ENCODE measurements around the gene AMMECR1.
"Not testable (repeated sequence)": the region's sequence is repeated elsewhere in the genome, so short reads cannot be mapped to it uniquely, and the experiment has no call there.

AMMECR1 gene

DNA sequence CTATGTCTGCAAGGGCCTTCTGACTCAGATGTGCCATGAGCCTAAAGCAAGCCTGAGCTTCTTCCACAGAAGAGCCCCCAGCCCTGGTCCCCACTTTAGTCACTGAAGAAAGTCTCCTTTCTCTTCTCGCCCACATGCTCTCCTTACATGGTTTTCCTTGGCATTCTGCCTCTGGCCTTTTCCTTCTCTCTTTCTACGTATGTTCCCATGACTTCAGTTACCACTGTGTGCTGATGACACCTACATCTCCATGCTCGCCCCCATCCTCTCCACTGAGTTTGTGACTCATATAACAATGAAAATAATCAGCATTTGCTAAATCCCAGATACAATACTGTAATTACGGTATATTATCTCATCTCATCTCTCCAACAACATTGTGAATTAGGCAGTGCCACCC lies 149.3 kb downstream of the AMMECR1 start:
- DNase-seq (ENCODE audit: low spot score), result no peak

DNA sequence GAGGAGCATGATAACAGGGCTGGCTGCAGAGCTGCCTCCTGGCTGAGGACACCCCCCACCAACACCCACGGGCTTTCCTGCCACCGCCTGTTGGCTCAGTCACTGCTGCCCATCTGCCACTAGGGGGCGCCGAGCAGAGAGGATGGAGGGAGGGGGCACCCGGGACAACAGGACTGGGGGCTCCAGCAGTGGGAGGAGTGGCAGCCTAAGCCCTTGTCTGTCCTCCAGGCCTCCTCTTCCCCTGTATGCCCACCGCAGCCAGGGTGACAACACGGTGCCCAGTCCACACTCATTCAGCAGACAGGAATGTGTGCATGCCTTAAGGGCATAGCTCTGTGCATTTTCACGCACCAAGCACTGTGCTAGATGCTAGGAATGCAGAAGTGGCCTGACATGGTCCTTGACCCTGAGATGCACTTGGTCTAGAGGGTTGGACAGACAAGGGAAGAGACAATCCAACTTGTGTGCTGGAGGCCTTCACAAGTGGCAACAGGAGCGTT lies 149.9 kb downstream of the AMMECR1 start:
- DNase-seq (ENCODE audit: low spot score), result no peak

DNA sequence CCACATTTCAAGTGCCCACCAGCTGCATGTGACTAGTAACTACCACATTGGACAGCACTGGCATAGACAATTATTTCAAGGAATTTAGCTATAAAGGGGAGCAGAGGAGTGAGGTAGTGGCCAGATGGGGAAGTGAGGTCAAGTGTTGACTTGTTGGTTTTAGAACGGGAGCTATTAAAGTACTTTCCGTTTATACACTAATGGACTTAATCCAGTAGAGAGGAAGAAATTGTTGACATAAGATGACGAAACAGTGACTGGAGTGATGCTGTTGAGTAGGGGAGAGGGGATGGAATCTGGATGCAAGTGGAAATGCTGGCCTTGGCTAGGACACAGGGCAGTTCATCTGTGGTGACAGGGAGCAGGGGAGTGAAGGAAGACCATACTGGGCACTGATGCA lies 154.4 kb downstream of the AMMECR1 start:
- no peak for DNase-seq (ENCODE audit: low spot score)

GRCh38 chrX:110162867-110163266 lies 155.0 kb downstream of the AMMECR1 start:
- DNase-seq (ENCODE audit: low spot score), result no peak

DNA sequence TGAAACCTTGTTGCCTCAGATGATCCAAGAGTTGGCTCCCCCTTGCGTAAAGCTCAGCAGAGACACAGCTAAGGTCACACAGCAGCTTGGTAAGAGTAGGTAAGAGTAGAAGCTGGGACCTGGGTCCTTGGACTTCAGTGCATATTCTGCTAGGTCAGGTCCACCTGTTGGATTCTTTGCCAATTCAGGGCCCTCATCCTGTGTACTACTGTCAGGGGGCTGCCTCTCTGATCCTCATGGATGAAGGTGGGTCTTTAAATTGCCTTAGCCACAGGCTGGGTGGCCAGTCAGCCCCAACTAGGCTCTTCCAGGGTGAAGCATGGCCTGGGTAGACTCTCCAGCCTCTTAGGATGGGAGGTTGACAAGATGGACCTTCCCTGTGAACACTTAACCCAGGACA lies 155.8 kb downstream of the AMMECR1 start:
- DNase-seq (ENCODE audit: low spot score), result no peak

DNA sequence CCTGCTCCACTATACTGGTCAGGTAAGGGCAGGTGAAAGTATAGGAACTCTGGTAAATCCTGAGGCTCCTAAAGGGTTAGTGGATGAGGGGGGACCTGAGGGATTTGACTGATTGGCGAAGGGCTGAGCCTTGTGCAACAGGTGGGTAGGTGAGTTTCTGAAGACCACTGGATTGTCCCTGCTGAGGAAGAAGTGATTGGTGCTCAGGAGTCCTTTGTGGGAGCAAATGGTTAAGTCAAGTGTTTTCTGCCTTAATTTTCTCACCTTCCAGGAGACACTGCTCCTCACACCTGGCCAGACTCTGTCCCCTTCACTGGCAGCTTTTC lies 156.6 kb downstream of the AMMECR1 start:
- DNase-seq (ENCODE audit: low spot score), result no peak

GRCh38 chrX:110159865-110160264 lies 158.0 kb downstream of the AMMECR1 start:
- DNase-seq (ENCODE audit: low spot score), result no peak

DNA sequence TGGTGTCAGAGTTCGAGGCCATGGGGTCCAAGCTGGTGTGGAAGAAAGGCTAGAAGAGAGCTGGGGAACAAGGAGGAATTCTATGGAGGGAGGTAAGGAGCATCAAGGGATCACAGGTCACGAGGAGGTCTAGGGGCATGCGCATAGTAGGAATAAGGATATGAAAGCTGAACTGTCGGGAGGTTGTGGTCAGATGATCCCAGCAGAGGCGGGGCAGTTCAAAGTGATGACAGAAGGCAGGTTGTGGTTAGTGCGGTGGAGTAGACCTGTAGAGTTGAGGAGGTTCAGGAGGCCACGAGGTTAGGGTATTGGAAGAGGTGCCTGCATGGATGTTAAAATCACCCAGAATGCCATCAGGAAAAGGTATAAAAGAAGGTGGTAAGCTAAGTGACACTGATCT lies 158.7 kb downstream of the AMMECR1 start:
- no peak for DNase-seq (ENCODE audit: low spot score)

- no peak for DNase-seq (ENCODE audit: low spot score)
Observed at GRCh38 chrX:110157444-110157843, 160.4 kb downstream of the AMMECR1 start.

DNA sequence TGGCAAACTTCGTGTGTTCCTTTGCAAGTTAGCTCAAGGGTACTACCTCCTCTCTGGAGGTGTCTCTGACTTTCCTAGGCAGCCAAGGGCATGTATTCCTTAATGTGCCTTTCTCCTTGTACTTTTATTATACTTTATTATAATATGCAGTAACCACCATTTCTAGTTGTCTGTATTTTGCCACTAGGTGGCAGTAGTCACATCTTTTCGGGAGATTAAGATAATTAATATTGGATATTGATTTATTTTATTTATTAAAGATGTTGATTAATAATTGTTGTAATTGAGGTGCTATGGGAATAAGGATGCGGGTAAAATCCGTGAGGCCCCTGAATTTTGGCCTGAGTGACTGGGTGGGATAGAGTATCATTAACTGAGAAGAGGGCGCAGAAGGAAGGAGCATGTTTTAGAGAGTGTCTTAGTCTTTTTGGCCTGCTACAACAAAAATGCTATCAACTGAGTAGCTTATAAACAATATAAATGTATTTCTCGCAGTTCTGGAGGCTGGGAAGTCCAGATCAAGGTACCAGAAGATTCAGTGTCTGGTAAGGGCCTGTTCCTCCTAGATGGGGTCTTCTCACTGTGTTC lies 161.6 kb downstream of the AMMECR1 start:
- no peak for DNase-seq (ENCODE audit: low spot score)

DNA sequence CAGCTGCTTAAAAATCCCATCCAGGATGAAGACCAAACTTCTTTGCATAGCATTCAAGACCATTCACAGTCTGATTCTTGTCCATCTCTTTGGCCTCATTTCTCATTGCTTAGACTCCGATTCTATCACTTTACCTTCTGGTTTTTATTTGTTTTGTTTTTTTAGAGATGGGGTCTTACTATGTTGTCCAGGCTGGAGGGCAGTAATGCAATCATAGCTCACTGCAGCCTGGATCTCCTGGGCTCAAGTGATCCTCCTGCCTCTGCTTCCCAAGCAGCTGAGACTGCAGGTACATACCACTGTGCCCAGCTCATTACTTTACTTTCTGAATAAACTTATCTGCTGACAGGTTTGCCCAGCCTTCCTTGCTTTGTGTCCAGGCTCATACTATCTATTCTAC lies 162.1 kb downstream of the AMMECR1 start:
- DNase-seq (ENCODE audit: low spot score), result no peak

- not testable (repeated sequence) for DNase-seq (ENCODE audit: low spot score)
Observed at GRCh38 chrX:110154328-110154727, 163.6 kb downstream of the AMMECR1 start.

DNA sequence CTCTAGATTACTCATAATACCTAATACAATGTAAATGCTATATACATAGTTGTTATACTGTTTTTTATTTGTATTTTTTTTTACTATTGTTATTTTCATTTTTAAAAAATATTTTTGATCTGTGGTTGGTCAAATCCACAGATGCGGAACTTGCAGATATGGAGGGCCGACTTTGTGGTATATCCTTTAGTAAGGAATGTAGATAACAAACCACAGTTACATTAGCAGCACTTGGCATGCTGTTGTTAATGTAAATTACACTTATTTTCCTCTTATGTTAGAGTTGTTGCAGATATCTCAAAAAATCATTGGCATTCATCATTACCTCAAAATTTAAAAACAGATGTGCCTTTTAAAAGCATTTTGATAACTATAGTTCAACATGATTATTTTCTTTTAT lies 164.0 kb downstream of the AMMECR1 start:
- no peak for DNase-seq (ENCODE audit: low spot score)

- no peak for DNase-seq (ENCODE audit: low spot score)
Observed at GRCh38 chrX:110153244-110153643, 164.6 kb downstream of the AMMECR1 start.

DNA sequence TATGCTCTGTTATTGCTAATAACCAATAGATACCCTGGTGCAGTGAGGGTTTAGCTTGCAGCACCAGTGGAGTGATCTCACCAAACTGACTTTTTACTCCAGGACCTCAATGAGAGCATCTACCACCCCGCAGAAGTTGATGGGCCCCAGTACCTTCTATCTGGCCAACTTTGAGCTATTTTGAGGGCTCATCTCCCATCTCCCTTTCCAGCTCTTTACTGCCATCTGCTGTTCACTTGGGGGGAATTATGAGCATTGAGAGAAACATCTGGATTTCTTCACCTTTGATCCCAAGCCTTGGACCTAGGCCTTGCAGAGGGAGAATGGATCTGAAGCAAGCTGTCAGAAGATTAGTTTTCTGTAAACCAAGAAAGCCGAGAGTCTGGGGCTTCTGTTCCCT lies 171.4 kb downstream of the AMMECR1 start:
- no peak for DNase-seq (ENCODE audit: low spot score)

DNA sequence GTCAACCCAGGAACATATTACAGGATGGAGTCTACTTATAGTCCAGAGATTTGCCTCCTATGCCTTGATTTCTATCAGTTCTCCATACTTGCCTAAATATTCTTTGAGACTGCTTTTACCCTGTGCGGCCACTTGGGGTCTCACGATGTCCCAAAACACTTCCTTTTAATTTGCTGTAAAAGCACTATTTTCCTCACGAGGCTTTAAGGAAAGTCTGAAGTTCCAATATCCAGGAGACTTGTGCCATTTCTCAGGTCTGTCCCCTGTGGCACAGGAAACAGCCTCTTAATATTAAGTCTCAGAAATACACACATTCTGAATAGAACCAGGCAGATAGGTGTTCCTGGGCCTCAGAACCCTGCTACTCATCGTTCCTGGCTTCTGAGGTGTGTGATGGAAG lies 172.0 kb downstream of the AMMECR1 start:
- DNase-seq (ENCODE audit: low spot score), result no peak

DNA sequence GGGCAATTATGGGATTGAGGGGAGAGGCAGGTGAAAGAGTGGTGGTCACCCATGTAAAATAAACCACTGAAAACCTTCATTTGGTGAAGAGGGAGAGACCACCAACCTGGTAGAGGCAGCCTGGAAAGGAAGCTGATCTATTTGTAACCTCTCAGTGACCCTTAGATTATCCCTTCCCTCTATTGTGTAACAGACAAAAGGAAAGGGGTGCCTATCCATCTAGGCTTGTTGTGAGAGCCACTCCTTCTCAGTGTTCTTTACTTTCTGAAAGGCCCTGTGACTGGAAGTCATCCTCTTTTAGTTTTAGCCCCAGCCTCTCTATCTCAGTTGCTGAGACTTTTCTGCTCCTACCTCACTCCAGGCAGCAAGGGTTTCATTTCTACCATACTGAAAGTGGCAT lies 172.6 kb downstream of the AMMECR1 start:
- DNase-seq (ENCODE audit: low spot score), result no peak

Measured in HuH-7.5 (cell line).